Upper lobe of left lung (tissue), 4 donors: ENCODE results near the gene SYNGAP1.

Source experiments
- CTCF ChIP-seq, 6 experiments: fragments of 450-650 bp in 4 of 6; fragments of 200-600 bp in 2 of 6; sonication (generic) in 2 of 6; IDR thresholded peaks; one replicate each; pipeline ENCODE4 v1.5.1; 2016 to 2019; ENCODE audit warnings: antibody characterized with exemption in 6 of 6
- POLR2AphosphoS5 ChIP-seq, 2 donors: sonication (generic); formaldehyde crosslinking; IDR thresholded peaks; one replicate each; pipeline ENCODE4 v1.5.1; 2017; ENCODE audit warnings: antibody characterized with exemption in 2 of 2

GRCh38 chr6:33429750-33430052, 9.8 kb downstream of the SYNGAP1 start:
- TF ChIP-seq CTCF (IDR thresholded peaks at IDR 0.05) = no peak
- TF ChIP-seq POLR2AphosphoS5 (IDR thresholded peaks at IDR 0.05) = no peak
